ENCODE measurements around the gene GLCCI1.
A peak's percentile ranks its signal among the peaks of the same experiment; 100 is the strongest.
"Not testable (repeated sequence)": the region's sequence is repeated elsewhere in the genome, so short reads cannot be mapped to it uniquely, and the experiment has no call there.

The GLCCI1 gene

GRCh38 chr7:8056439-8056838 lies 87.8 kb downstream of the GLCCI1 start:
- no peak for DNase-seq

- DNase-seq: no peak
Observed at GRCh38 chr7:8057566-8057965, 89.0 kb downstream of the GLCCI1 start.

GRCh38 chr7:8058322-8058721 lies 89.7 kb downstream of the GLCCI1 start:
- no peak for DNase-seq

- no peak for DNase-seq
Observed at GRCh38 chr7:8058852-8059251, 90.3 kb downstream of the GLCCI1 start.

GRCh38 chr7:8060241-8060640 lies 91.6 kb downstream of the GLCCI1 start:
- DNase-seq: no peak

- DNase-seq: not testable (repeated sequence)
Observed at GRCh38 chr7:8063300-8063699, 94.7 kb downstream of the GLCCI1 start.

- no peak for DNase-seq
Observed at GRCh38 chr7:8063706-8064297, 95.2 kb downstream of the GLCCI1 start.

GRCh38 chr7:8064828-8065227 lies 96.2 kb downstream of the GLCCI1 start:
- DNase-seq: no peak

- no peak for DNase-seq
Observed at GRCh38 chr7:8065356-8065813, 96.8 kb downstream of the GLCCI1 start.

- no peak for DNase-seq
Observed at GRCh38 chr7:8068892-8069686, 100.5 kb downstream of the GLCCI1 start.

- DNase-seq: no peak
Observed at GRCh38 chr7:8070451-8071180, 102.0 kb downstream of the GLCCI1 start.

GRCh38 chr7:8078418-8078817 lies 109.8 kb downstream of the GLCCI1 start:
- no peak for DNase-seq

- DNase-seq: no peak
Observed at GRCh38 chr7:8082762-8083161, 114.2 kb downstream of the GLCCI1 start.

GRCh38 chr7:8084836-8085235 lies 116.2 kb downstream of the GLCCI1 start:
- peak; percentile 33 for DNase-seq

- no peak for DNase-seq
Observed at GRCh38 chr7:8085420-8085819, 116.8 kb downstream of the GLCCI1 start.

- no peak for DNase-seq
Observed at GRCh38 chr7:8086239-8086638, 117.6 kb downstream of the GLCCI1 start.

GRCh38 chr7:8089036-8089780 lies 120.6 kb downstream of the GLCCI1 start:
- no peak for DNase-seq

GRCh38 chr7:8092140-8092539 lies 123.5 kb downstream of the GLCCI1 start:
- peak; percentile 9 for DNase-seq

GRCh38 chr7:8094164-8095140 lies 125.9 kb downstream of the GLCCI1 start:
- no peak for DNase-seq

GRCh38 chr7:8101292-8101691 lies 132.7 kb downstream of the GLCCI1 start:
- not testable (repeated sequence) for DNase-seq

GRCh38 chr7:8103282-8103681 lies 134.7 kb downstream of the GLCCI1 start:
- no peak for DNase-seq
